Measurements from ENCODE around the gene C5AR2.
"Not testable (repeated sequence)": the region's sequence is repeated elsewhere in the genome, so short reads cannot be mapped to it uniquely, and the experiment has no call there.

Gene C5AR2

DNA sequence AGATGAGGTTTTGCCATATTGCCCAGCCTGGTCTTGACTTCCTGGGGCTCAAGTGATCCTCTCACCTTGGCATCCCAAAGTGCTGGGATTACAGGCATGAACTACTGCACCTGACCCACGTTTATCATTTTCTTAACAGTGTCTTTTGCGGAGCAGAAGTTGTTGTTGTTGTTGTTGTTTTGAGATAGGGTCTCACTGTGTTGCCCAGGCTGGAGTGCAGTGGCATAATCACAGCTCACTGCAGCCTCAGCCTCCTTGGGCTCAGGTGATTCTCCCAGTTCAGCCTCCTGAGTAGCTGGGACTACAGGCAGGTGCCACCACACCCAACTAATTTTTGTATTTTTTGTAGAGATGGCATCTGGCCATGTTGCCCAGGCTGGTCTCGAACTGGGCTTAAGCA lies 55.6 kb downstream of the C5AR2 start:
- H3K4me3 Mint-ChIP-seq; H3K27me3 Mint-ChIP-seq (ENCODE audit: low read depth, poor library complexity): not testable (repeated sequence)

GRCh38 chr19:47388721-47389120 lies 56.7 kb downstream of the C5AR2 start:
- H3K4me1 Mint-ChIP-seq; H3K27me3 Mint-ChIP-seq (ENCODE audit: low read depth, poor library complexity); H3K4me3 Mint-ChIP-seq; H3K27ac Mint-ChIP-seq; H3K9me3 Mint-ChIP-seq; H3K36me3 Mint-ChIP-seq (ENCODE audit: low read depth); DNase-seq: not testable (repeated sequence)

More for the DNA sequence above, 55.6 kb downstream of the C5AR2 start:
- not testable (repeated sequence) for H3K36me3 Mint-ChIP-seq (ENCODE audit: low read depth); H3K27ac Mint-ChIP-seq; H3K4me1 Mint-ChIP-seq; H3K9me3 Mint-ChIP-seq; DNase-seq

DNA sequence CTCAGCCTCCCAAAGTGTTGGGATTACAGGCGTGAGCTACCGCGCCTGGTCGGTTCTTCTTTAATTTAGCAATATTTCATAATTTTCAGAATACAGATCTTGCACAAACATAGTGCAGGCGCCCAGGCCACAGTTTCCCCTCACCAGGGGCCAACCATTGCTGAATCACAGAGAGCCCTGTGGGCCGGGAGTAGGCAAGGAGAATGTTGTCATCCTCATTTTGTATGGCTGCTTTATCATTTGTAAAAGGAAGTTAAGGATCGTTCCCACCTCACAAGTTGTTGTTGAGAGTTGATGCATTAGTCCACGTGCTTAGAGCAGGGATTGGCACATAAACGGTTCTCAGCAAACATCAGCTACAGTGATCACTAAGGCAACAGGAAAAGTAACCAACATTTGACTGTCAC lies 57.2 kb downstream of the C5AR2 start:
- H3K27me3 Mint-ChIP-seq (ENCODE audit: low read depth, poor library complexity), result peaks cover 7% of the 10 kb centered on the region
- no peak for DNase-seq
- H3K4me3 Mint-ChIP-seq, result no peak overlapping the region
- peaks cover 10% of the 10 kb centered on the region for H3K9me3 Mint-ChIP-seq
- H3K27ac Mint-ChIP-seq, result no peak overlapping the region
- H3K36me3 Mint-ChIP-seq (ENCODE audit: low read depth), result no peaks in the 10 kb centered on the region
- peaks cover 6% of the 10 kb centered on the region for H3K4me1 Mint-ChIP-seq
- TF ChIP-seq, protein P1, sequence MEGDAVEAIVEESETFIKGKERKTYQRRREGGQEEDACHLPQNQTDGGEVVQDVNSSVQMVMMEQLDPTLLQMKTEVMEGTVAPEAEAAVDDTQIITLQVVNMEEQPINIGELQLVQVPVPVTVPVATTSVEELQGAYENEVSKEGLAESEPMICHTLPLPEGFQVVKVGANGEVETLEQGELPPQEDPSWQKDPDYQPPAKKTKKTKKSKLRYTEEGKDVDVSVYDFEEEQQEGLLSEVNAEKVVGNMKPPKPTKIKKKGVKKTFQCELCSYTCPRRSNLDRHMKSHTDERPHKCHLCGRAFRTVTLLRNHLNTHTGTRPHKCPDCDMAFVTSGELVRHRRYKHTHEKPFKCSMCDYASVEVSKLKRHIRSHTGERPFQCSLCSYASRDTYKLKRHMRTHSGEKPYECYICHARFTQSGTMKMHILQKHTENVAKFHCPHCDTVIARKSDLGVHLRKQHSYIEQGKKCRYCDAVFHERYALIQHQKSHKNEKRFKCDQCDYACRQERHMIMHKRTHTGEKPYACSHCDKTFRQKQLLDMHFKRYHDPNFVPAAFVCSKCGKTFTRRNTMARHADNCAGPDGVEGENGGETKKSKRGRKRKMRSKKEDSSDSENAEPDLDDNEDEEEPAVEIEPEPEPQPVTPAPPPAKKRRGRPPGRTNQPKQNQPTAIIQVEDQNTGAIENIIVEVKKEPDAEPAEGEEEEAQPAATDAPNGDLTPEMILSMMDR (IDR thresholded peaks at IDR 0.05), result no peak

DNA sequence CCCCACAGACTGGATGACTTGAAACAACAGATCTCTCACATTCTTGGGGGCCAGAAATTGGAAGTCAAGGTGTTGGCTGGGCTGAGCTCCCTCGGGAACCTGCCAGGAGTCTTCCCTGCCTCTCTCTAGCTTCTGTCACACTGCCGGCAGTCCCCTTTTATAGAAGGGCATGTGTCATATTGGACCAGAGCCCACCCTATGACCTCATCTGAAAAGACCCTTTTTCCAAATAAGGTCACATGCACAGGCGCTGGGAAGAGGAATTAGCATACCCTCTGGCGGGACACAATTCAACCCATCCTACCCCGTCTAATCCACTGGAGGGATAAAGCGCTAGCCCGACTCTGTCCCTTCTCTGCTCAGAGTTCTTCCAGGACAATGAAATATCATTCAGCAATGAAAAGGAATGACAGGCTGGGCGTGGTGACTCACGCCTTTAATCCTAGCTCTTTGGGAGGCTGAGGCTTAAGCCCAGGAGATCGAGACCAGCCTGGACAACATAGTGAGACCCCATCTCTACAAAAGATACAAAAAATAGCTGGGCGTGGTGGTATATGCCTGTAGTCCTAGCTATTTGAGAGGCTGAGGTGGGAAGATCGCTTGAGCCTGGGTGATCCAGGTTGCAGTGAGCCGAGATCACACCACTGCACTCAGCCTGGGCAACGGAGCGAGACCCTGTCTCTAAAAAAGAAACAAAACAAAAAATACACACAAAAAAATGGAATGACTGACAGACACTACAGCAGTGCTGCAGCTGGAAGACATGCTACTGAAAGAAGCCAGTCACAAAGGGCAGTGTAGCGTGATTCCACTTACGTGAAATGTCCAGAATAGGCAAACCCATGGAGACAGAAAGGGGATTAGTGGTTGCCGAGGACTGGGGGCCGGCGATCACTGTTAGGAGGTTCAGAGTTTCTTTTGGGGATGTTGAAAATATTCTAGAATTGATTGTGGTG lies 58.8 kb downstream of the C5AR2 start:
- no peaks in the 10 kb centered on the region for H3K36me3 Mint-ChIP-seq (ENCODE audit: low read depth)
- no peak overlapping the region for H3K4me3 Mint-ChIP-seq
- peak overlapping the region; percentile 54 for H3K27ac Mint-ChIP-seq
- TF ChIP-seq, protein P1 (IDR thresholded peaks at IDR 0.05), result no peak
- peaks cover 10% of the 10 kb centered on the region for H3K9me3 Mint-ChIP-seq
- no peak for DNase-seq
- H3K4me1 Mint-ChIP-seq, result peaks cover under 1% of the 10 kb centered on the region
- peaks cover 6% of the 10 kb centered on the region for H3K27me3 Mint-ChIP-seq (ENCODE audit: low read depth, poor library complexity)

DNA sequence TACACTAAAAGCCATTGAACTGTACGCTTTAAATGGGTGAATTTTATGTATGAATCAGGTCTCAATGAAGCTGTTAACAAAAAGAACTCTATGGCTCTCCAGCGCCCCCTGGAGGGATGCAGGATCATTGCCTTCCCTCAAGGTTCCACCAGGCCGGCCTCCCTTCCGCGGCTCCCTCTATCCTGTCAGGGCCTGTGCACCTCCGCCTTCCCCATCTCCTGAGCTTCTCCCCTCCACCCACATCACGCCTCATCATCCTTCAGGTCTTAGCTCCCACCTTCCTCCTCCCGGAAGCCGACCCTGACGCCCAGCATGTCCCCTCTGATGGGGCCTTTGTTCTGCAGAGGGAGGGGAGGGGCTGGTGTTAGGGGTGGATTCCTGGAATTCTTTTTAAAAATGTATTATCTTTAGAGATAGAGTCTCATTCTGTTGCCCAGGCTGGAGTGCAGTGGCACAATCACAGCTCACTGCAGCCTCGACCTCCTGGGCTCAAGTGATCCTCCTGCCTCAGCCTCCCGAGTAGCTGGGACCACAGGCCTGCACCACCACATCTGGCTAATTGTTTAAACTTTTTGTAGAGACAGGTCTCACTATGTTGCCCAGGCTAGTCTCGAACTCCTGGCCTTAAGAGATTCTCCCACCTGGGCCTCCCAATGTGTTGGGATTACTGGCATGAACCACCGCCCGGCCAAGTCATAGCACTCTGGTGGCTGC lies 59.7 kb downstream of the C5AR2 start:
- DNase-seq, result peak; percentile 85
- TF ChIP-seq, protein P1 (IDR thresholded peaks at IDR 0.05), result peak; percentile 91
- peaks cover 10% of the 10 kb centered on the region for H3K9me3 Mint-ChIP-seq
- no peak overlapping the region for H3K27ac Mint-ChIP-seq
- H3K36me3 Mint-ChIP-seq (ENCODE audit: low read depth), result no peaks in the 10 kb centered on the region
- peaks cover 6% of the 10 kb centered on the region for H3K27me3 Mint-ChIP-seq (ENCODE audit: low read depth, poor library complexity)
- no peak overlapping the region for H3K4me3 Mint-ChIP-seq
- no peaks in the 10 kb centered on the region for H3K4me1 Mint-ChIP-seq

Measured in nephron progenitor cell (in vitro differentiated cells).